ENCODE data around the gene OR2T10. TPM values are rescaled to one million over a fixed set of nuclear protein-coding genes. Genes with fewer than 3 reads are reported as not detected.

OR2T10 gene
- total and polyA plus RNA-seq, 2 of the 8 experiments (the other 6 are each of a cell fraction or from before 2014, with no cell fraction given), result not detected

GRCh38 chr1:248625971-248626370 lies 28.5 kb upstream of the OR2T10 start:
- CTCF ChIA-PET (ENCODE audit: partially characterized antibody), result no interaction called here
- no peak overlapping the region for H4K91ac ChIP-seq (replicated peaks; ENCODE audit: insufficient read length, low read length)
- H3K79me1 ChIP-seq (ENCODE audit: low read depth, low read length), result no peaks in the 10 kb centered on the region
- 84% methylated on average over 5 of the region's 5 CpGs; no CpG with 5 or more reads in 1 of the 2 experiments for WGBS, 2 experiments (ENCODE audit: extremely low coverage in 1 of 2, insufficient coverage in 1 of 2, insufficient read length in 1 of 2, insufficient replicate concordance in 2 of 2, low coverage in 1 of 2, low lambda C conversion rate in 2 of 2, missing lambda C conversion rate in 1 of 2)
- no peak overlapping the region for H3K27ac ChIP-seq (ENCODE audit: low read depth, low read length)
- POLR2A ChIA-PET (ENCODE audit: partially characterized antibody), result no interaction called here
- no peak overlapping the region for H4K5ac ChIP-seq (ENCODE audit: insufficient read length, low read depth, low read length)
- no peaks in the 10 kb centered on the region for H3K36me3 ChIP-seq (ENCODE audit: control insufficient read depth in 2 of 4, insufficient read depth in 4 of 4, low read length in 3 of 4)
- H2BK15ac ChIP-seq (ENCODE audit: low read length), result no peak overlapping the region
- no peak overlapping the region for H3K56ac ChIP-seq (replicated peaks; ENCODE audit: insufficient read length, low read depth, low read length)
- no peaks in the 10 kb centered on the region for H3K27me3 ChIP-seq (replicated peaks in 1 of 4; ENCODE audit: control insufficient read depth in 3 of 4, extremely low read depth in 1 of 4, insufficient read depth in 3 of 4, low read length in 3 of 4)
- no peaks in the 10 kb centered on the region for H3K23me2 ChIP-seq (ENCODE audit: low read depth, low read length)
- H3K23ac ChIP-seq (ENCODE audit: insufficient read length), result no peak overlapping the region
- H4K20me1 ChIP-seq (replicated peaks in 1 of 2; ENCODE audit: control insufficient read depth in 1 of 2, insufficient read depth in 2 of 2, low read length in 2 of 2), result no peaks in the 10 kb centered on the region
- H3K79me2 ChIP-seq (ENCODE audit: control insufficient read depth in 1 of 2, insufficient read depth in 2 of 2, low read length in 2 of 2), result no peaks in the 10 kb centered on the region
- no peaks in the 10 kb centered on the region for H3K4me1 ChIP-seq (replicated peaks in 1 of 4; ENCODE audit: control insufficient read depth in 3 of 4, insufficient read depth in 4 of 4, low read length in 3 of 4)
- H2AK5ac ChIP-seq (ENCODE audit: low read depth, low read length), result no peak overlapping the region
- no peak overlapping the region for H2BK5ac ChIP-seq (ENCODE audit: low read depth, low read length)
- H3K9me3 ChIP-seq (ENCODE audit: insufficient read depth in 2 of 2, low read depth in 1 of 2, low read length in 1 of 2), result peaks cover 74 to 81% of the 10 kb centered on the region in 2 experiments
- no peak overlapping the region for H2BK12ac ChIP-seq (ENCODE audit: low read depth, low read length)
- no peak overlapping the region for H3K9ac ChIP-seq (replicated peaks in 1 of 4; ENCODE audit: extremely low read depth in 1 of 4, low read depth in 3 of 4, low read length in 3 of 4)
- H4K8ac ChIP-seq (ENCODE audit: extremely low read depth, insufficient read depth, low read length), result no peak overlapping the region
- no peak overlapping the region for H3K4ac ChIP-seq (replicated peaks; ENCODE audit: insufficient read length, low read depth, low read length)
- no peak overlapping the region for H3K4me2 ChIP-seq (ENCODE audit: insufficient read depth in 1 of 2, low read depth in 2 of 2, low read length in 2 of 2)
- no peak overlapping the region for H3K18ac ChIP-seq (ENCODE audit: extremely low read depth, low read length)
- DNase-seq (ENCODE audit: low read depth in 1 of 2, low spot score in 2 of 2) (no peak), FAIRE-seq (no peak)
- H2AFZ ChIP-seq (ENCODE audit: low read length), result no peak overlapping the region
- no peak overlapping the region for H3K4me3 ChIP-seq (ENCODE audit: extremely low read depth in 1 of 4, insufficient read depth in 2 of 4, low read depth in 3 of 4, low read length in 4 of 4)
- no peak overlapping the region for H2BK20ac ChIP-seq (ENCODE audit: low read length)
- H2BK120ac ChIP-seq (replicated peaks; ENCODE audit: low read depth, low read length), result no peak overlapping the region
- H3K14ac ChIP-seq (ENCODE audit: insufficient read length), result no peak overlapping the region
- TF ChIP-seq ZNF274 (IDR thresholded peaks at IDR 0.05; ENCODE audit: borderline replicate concordance, extremely low read depth, low read length) (no peak), CREB1 (IDR thresholded peaks at IDR 0.05) (no peak), PHF8 (conservative IDR thresholded peaks at IDR 0.05; ENCODE audit: low read depth, low read length) (no peak), TBP (IDR thresholded peaks at IDR 0.05; ENCODE audit: low read depth, low read length) (no peak), TEAD4 (IDR thresholded peaks at IDR 0.05; ENCODE audit: low read depth, low read length) (no peak), KDM4A (IDR thresholded peaks at IDR 0.05; ENCODE audit: low read depth, low read length, severe bottlenecking) (no peak), SP1 (IDR thresholded peaks at IDR 0.05; ENCODE audit: low read depth, low read length) (no peak), TCF12 (IDR thresholded peaks at IDR 0.05; ENCODE audit: low read depth, low read length) (no peak), POU5F1 (IDR thresholded peaks at IDR 0.05; ENCODE audit: low read depth, low read length) (no peak), BCL11A (IDR thresholded peaks at IDR 0.05; ENCODE audit: low read depth in 2 of 2, low read length in 2 of 2) (no peak), SIX5 (IDR thresholded peaks at IDR 0.05; ENCODE audit: low read depth, low read length) (no peak), TAF7 (optimal IDR thresholded peaks at IDR 0.05; ENCODE audit: borderline replicate concordance, low read depth, low read length) (no peak), EZH2 (IDR thresholded peaks at IDR 0.05; ENCODE audit: low read depth, low read length, severe bottlenecking) (no peak), EGR1 (IDR thresholded peaks at IDR 0.05; ENCODE audit: borderline replicate concordance, low read depth, low read length) (no peak), SP4 (IDR thresholded peaks at IDR 0.05; ENCODE audit: low read length) (no peak), POLR2AphosphoS5 (IDR thresholded peaks at IDR 0.05; ENCODE audit: low read depth, low read length) (no peak), BACH1 (IDR thresholded peaks at IDR 0.05; ENCODE audit: low read length) (no peak), KDM5A (IDR thresholded peaks at IDR 0.05; ENCODE audit: low read length) (no peak)

Data from H1 (cell line).